ENCODE results near the gene LPP.

- TF ChIP-seq TCF12 (IDR thresholded peaks at IDR 0.05) (no peak), TCF12 (CRISPR knock-in tag; IDR thresholded peaks at IDR 0.05) (no peak), ZSCAN25 (CRISPR knock-in tag; IDR thresholded peaks at IDR 0.05) (no peak), PBX2 (CRISPR knock-in tag; IDR thresholded peaks at IDR 0.05) (no peak), CTCF (CRISPR knock-in tag; IDR thresholded peaks at IDR 0.05) (no peak), ZNF335 (CRISPR knock-in tag; IDR thresholded peaks at IDR 0.05) (peak; percentile 19; the same call in 1 of the 2 replicates)
Measured at GRCh38 chr3:188542196-188542595, 388.2 kb downstream of the LPP start.
